Endodermal cell (in vitro differentiated cells): ENCODE data around the gene PTHLH. TPM values are rescaled to one million over a fixed set of nuclear protein-coding genes. Genes with fewer than 3 reads are reported as not detected.

Experiments used
- DNase-seq: peaks from one replicate; pipeline ENCODE4 v3.0.0-alpha.2; 2017
- H3K27ac ChIP-seq: 2 replicates; pipeline ENCODE4 v1.5.1; 2013; ENCODE audit warnings: mild to moderate bottlenecking, low read depth, low read length, moderate library complexity
- H3K27me3 ChIP-seq: 2 replicates; pipeline ENCODE4 v1.6.1; 2013; ENCODE audit warnings: mild to moderate bottlenecking, low read length, moderate library complexity; ENCODE audit not compliant: insufficient read depth, control insufficient read depth, poor library complexity, severe bottlenecking
- H3K36me3 ChIP-seq: 2 replicates; pipeline ENCODE4 v1.7.0; 2013; ENCODE audit warnings: mild to moderate bottlenecking, low read length, moderate library complexity; ENCODE audit not compliant: control insufficient read depth, insufficient read depth
- H3K4me1 ChIP-seq: one replicate; pipeline ENCODE4 v1.7.0; 2013; ENCODE audit warnings: low read length; ENCODE audit not compliant: control insufficient read depth, insufficient read depth
- H3K4me3 ChIP-seq: 2 replicates; pipeline ENCODE4 v1.5.1; 2013; ENCODE audit warnings: mild to moderate bottlenecking, low read length, moderate library complexity
- H3K9ac ChIP-seq: 2 replicates; pipeline ENCODE4 v1.6.1; 2013; ENCODE audit warnings: mild to moderate bottlenecking, low read length, moderate library complexity; ENCODE audit not compliant: poor library complexity, severe bottlenecking; ENCODE audit errors: extremely low read depth
- H3K9me3 ChIP-seq: 2 replicates; pipeline ENCODE4 v1.6.1; 2013; ENCODE audit warnings: mild to moderate bottlenecking, low read length, moderate library complexity; ENCODE audit not compliant: control insufficient read depth
- H3K27ac Mint-ChIP-seq: 2 replicates; pipeline ENCODE4 v1.8.0; 2020; ENCODE audit warnings: mixed read lengths
- H3K27me3 Mint-ChIP-seq: 2 replicates; pipeline ENCODE4 v1.8.0; 2021; ENCODE audit warnings: mild to moderate bottlenecking, mixed read lengths; ENCODE audit not compliant: insufficient read depth
- H3K36me3 Mint-ChIP-seq: 2 replicates; pipeline ENCODE4 v1.8.0; 2020; ENCODE audit warnings: low read depth, mixed read lengths
- H3K4me1 Mint-ChIP-seq: 2 replicates; pipeline ENCODE4 v1.8.0; 2020; ENCODE audit warnings: mixed read lengths
- H3K4me3 Mint-ChIP-seq: 2 replicates; pipeline ENCODE4 v1.8.0; 2020; ENCODE audit warnings: mild to moderate bottlenecking, moderate library complexity, mixed read lengths
- H3K9me3 Mint-ChIP-seq: 2 replicates; pipeline ENCODE4 v1.8.0; 2020; ENCODE audit warnings: mild to moderate bottlenecking, mixed read lengths
- WGBS, 2 experiments: methylation state at CpG; one replicate each; pipeline versions ENCODE4 v1.1.5 to v1.1.7; 2013; ENCODE audit warnings: missing lambda C conversion rate in 2 of 2, mixed read lengths in 1 of 2; ENCODE audit not compliant: insufficient coverage in 1 of 2, insufficient read length in 1 of 2; 5-methylcytosine and 5-hydroxymethylcytosine counted together
- total RNA-seq, 2 donors: library from RNA; stranded (reverse); fragmentation: NEBNext Ultra II Directional in 1 of 2; extraction: Animal tissue kit (Norgen Biotek cat#: 25700) in 1 of 2; gene quantifications; 2 replicates in 1 of 2; 3 replicates in 1 of 2; pipeline ENCODE4 v1.2.1, GENCODE V29; 2021
- TF ChIP-seq, protein P1 (sequence below): fragments of 200-600 bp; sonication (generic); conservative IDR thresholded peaks from 2 replicates; pipeline ENCODE4 v1.5.0; 2021; ENCODE audit warnings: antibody characterized with exemption, mild to moderate bottlenecking

PTHLH gene
- total RNA-seq, 2 donors from 2014 or later: not detected

GRCh38 chr12:27952510-27952909 is 20.0 kb downstream of the PTHLH start:
- TF ChIP-seq, protein P1, sequence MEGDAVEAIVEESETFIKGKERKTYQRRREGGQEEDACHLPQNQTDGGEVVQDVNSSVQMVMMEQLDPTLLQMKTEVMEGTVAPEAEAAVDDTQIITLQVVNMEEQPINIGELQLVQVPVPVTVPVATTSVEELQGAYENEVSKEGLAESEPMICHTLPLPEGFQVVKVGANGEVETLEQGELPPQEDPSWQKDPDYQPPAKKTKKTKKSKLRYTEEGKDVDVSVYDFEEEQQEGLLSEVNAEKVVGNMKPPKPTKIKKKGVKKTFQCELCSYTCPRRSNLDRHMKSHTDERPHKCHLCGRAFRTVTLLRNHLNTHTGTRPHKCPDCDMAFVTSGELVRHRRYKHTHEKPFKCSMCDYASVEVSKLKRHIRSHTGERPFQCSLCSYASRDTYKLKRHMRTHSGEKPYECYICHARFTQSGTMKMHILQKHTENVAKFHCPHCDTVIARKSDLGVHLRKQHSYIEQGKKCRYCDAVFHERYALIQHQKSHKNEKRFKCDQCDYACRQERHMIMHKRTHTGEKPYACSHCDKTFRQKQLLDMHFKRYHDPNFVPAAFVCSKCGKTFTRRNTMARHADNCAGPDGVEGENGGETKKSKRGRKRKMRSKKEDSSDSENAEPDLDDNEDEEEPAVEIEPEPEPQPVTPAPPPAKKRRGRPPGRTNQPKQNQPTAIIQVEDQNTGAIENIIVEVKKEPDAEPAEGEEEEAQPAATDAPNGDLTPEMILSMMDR: no peak
- no peaks in the 10 kb centered on the region for H3K27me3 ChIP-seq
- peak; percentile 66 for DNase-seq
- Mint-ChIP-seq H3K27ac (no peak overlapping the region), H3K9me3 (no peaks in the 10 kb centered on the region), H3K27me3 (no peaks in the 10 kb centered on the region), H3K4me1 (peaks cover 12% of the 10 kb centered on the region), H3K4me3 (no peak overlapping the region), H3K36me3 (no peaks in the 10 kb centered on the region)
- no peaks in the 10 kb centered on the region for H3K9me3 ChIP-seq
- H3K36me3 ChIP-seq: no peaks in the 10 kb centered on the region
- no peak overlapping the region for H3K4me3 ChIP-seq
- H3K4me1 ChIP-seq: no peaks in the 10 kb centered on the region
- WGBS, 2 experiments: 79 to 92% methylated on average over 1 to 5 of the region's 5 CpGs
- no peak overlapping the region for H3K27ac ChIP-seq
- H3K9ac ChIP-seq: no peak overlapping the region

GRCh38 chr12:27951898-27952297 is 20.6 kb downstream of the PTHLH start:
- no peak overlapping the region for H3K27ac Mint-ChIP-seq
- Histone ChIP-seq H3K9me3 (no peaks in the 10 kb centered on the region), H3K4me1 (no peaks in the 10 kb centered on the region), H3K9ac (no peak overlapping the region), H3K4me3 (no peak overlapping the region), H3K27ac (peak overlapping the region; percentile 20), H3K36me3 (no peaks in the 10 kb centered on the region), H3K27me3 (no peaks in the 10 kb centered on the region)
- peak; percentile 68 for DNase-seq
- H3K36me3 Mint-ChIP-seq: no peaks in the 10 kb centered on the region
- no peak overlapping the region for H3K4me3 Mint-ChIP-seq
- WGBS, 2 experiments: 23 to 35% methylated on average over 7 of the region's 7 CpGs
- H3K4me1 Mint-ChIP-seq: peaks cover 12% of the 10 kb centered on the region
- TF ChIP-seq, protein P1: peak; percentile 22
- no peaks in the 10 kb centered on the region for H3K9me3 Mint-ChIP-seq
- H3K27me3 Mint-ChIP-seq: no peaks in the 10 kb centered on the region

GRCh38 chr12:27946421-27946820 is 26.1 kb downstream of the PTHLH start:
- Histone ChIP-seq H3K9ac (no peak overlapping the region), H3K36me3 (no peaks in the 10 kb centered on the region), H3K4me1 (no peaks in the 10 kb centered on the region), H3K27me3 (no peaks in the 10 kb centered on the region), H3K9me3 (no peaks in the 10 kb centered on the region), H3K27ac (no peak overlapping the region), H3K4me3 (no peak overlapping the region)
- no peaks in the 10 kb centered on the region for H3K9me3 Mint-ChIP-seq
- peaks cover 2% of the 10 kb centered on the region for H3K4me1 Mint-ChIP-seq
- no peak overlapping the region for H3K4me3 Mint-ChIP-seq
- WGBS, 2 experiments: 87 to 100% methylated on average over 1 of the region's 1 CpG
- DNase-seq: no peak
- no peak overlapping the region for H3K27ac Mint-ChIP-seq
- no peaks in the 10 kb centered on the region for H3K27me3 Mint-ChIP-seq
- TF ChIP-seq, protein P1: no peak
- H3K36me3 Mint-ChIP-seq: no peaks in the 10 kb centered on the region
